ENCODE data around the gene SLC7A6.

DNA sequence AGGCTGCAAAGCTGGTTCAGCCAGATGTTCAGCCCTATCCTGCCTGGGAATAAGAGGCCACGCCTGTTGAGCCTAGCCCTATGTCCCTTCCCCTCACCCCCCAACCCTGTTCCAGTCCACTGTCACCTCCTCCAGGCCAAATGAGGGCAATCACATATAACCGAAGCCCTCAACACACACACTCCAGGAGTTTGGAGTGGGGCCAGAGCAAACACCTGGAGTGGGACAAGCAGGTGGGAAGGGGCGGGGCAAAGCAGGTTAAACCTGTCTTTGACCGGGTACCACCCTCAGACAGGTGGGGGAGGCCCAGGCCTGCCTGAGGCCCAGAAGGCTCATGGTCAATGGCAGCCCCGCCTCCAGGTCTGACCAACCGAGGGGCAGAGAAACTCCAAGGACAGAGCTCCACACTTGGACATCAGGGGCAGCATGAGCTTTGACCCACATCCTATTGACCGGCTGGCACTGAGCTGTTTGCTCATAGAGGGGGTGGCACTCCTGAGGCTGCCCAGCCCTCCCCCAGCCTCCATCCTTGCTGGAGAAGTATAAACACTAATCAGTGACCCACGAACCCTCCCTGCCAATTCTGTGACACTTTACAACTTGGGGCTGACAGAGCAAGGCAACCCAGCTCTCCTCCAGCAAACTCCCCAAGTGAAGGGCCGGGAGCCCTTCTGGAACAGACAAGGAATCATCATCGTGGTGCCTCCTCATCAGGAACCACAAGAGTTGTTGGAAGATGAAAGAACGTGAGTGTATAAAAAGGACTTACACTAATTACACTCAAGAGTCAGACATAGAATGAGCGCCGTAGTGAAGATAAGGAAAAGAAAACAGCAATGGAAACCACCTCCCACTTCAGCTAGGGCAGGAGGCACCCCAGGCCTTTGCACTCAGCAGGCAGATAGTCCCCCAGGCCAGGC, 29.9 kb upstream of the SLC7A6 start:
- TF ChIP-seq HDAC1 (CRISPR knock-in tag; IDR thresholded peaks at IDR 0.05) (peak; percentile 85), FOSL1 (CRISPR knock-in tag; IDR thresholded peaks at IDR 0.05; ENCODE audit: borderline replicate concordance) (no peak), ZNF292 (CRISPR knock-in tag; IDR thresholded peaks at IDR 0.05; ENCODE audit: borderline replicate concordance, low read depth) (peak; percentile 16; the same call in 1 of the 2 replicates), EZH2 (conservative IDR thresholded peaks at IDR 0.05; ENCODE audit: low read depth, low read length) (no peak), NKX3-1 (CRISPR knock-in tag; IDR thresholded peaks at IDR 0.05) (no peak), POLR2A (IDR thresholded peaks at IDR 0.05; ENCODE audit: insufficient read depth in 1 of 2, low read depth in 2 of 2, low read length in 2 of 2) (0 out of 4 replicates have a peak, but pooled peaks of 1 of the 2 experiments have one; percentile 29)
